ENCODE data around the gene SLAMF9.

The SLAMF9 gene

GRCh38 chr1:159928491-159929050 is 25.5 kb downstream of the SLAMF9 start:
- Histone ChIP-seq H3K18ac (ENCODE audit: low read depth in 1 of 2, low read length in 2 of 2) (no peak overlapping the region), H2AFZ (ENCODE audit: low read depth, low read length) (no peak overlapping the region), H2BK12ac (ENCODE audit: low read length in 2 of 2) (no peak overlapping the region), H3K79me1 (replicated peaks; ENCODE audit: low read length, poor library complexity, severe bottlenecking) (peaks cover 4% of the 10 kb centered on the region), H2AK5ac (ENCODE audit: low read length, severe bottlenecking) (no peak overlapping the region), H4K8ac (ENCODE audit: low read length) (no peak overlapping the region), H3K9ac (ENCODE audit: low read length) (no peak overlapping the region), H3K9me3 (ENCODE audit: control insufficient read depth, low read length) (no peaks in the 10 kb centered on the region), H3K27ac (ENCODE audit: low read length, poor library complexity, severe bottlenecking) (no peak overlapping the region), H3K36me3 (ENCODE audit: control insufficient read depth in 1 of 2, insufficient read depth in 2 of 2, low read depth in 1 of 2, low read length in 2 of 2) (no peaks in the 10 kb centered on the region), H3K4me1 (ENCODE audit: control insufficient read depth, insufficient read depth, low read depth, low read length) (peaks cover 9% of the 10 kb centered on the region), H3K4me3 (ENCODE audit: insufficient read depth in 1 of 2, low read depth in 1 of 2, low read length in 2 of 2) (no peak overlapping the region), H3K4me2 (ENCODE audit: low read length, poor library complexity, severe bottlenecking) (no peak overlapping the region), H2BK15ac (ENCODE audit: low read depth, poor library complexity, severe bottlenecking) (peak overlapping the region; percentile 60), H3K23ac (ENCODE audit: low read length in 2 of 2) (no peak overlapping the region), H3K14ac (ENCODE audit: low read length in 2 of 2) (no peak overlapping the region), H3K4ac (ENCODE audit: low read depth in 1 of 2, low read length in 2 of 2) (no peak overlapping the region), H2BK5ac (ENCODE audit: low read depth, low read length, poor library complexity, severe bottlenecking) (no peak overlapping the region), H2BK120ac (ENCODE audit: low read depth, low read length) (no peak overlapping the region), H4K91ac (ENCODE audit: low read length) (no peak overlapping the region), H3K27me3 (ENCODE audit: control insufficient read depth in 1 of 2, insufficient read depth in 1 of 2, low read length in 2 of 2) (peaks cover 4 to 10% of the 10 kb centered on the region in 2 experiments)
- 93% methylated on average over 18 of the region's 18 CpGs for WGBS
- DNase-seq, result no peak

DNA sequence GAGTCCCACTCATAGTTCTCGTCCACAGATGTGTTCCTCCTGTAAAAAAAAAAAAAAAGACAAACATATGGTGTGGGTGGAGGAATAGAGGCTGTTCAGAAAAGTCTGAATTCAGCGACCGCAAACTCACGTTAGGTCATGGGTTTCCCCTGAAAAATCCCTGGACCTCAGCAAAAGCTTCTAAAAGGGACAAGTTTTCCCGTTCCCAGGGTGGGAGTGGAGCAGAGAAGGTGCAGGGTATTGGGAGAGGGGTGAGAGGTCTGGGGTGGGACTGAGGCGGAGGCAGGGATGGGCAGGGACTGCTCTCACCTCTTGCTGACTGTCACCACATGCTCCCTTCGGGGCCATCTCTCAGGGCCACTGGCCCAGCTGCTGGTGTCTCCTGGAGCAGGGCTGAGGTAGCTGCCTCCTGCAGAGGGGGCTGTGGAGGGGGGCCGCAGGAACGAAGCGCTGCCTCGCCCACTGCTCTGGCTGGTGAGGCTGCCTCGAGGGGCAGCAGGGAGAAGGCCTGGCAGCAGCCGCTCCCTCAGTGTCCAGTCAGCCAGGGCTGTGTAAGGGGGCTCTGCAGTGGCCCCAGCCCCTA is 26.1 kb downstream of the SLAMF9 start:
- no peak overlapping the region for H2AK5ac ChIP-seq (ENCODE audit: low read length, severe bottlenecking)
- WGBS, result 89% methylated on average over 12 of the region's 13 CpGs
- no peak overlapping the region for H3K18ac ChIP-seq (ENCODE audit: low read depth in 1 of 2, low read length in 2 of 2)
- H4K91ac ChIP-seq (ENCODE audit: low read length), result peak overlapping the region; percentile 1
- no peak overlapping the region for H2BK12ac ChIP-seq (ENCODE audit: low read length in 2 of 2)
- H3K36me3 ChIP-seq (ENCODE audit: control insufficient read depth in 1 of 2, insufficient read depth in 2 of 2, low read depth in 1 of 2, low read length in 2 of 2), result peaks cover 0 to 3% of the 10 kb centered on the region in 2 experiments
- H3K4me3 ChIP-seq (ENCODE audit: insufficient read depth in 1 of 2, low read depth in 1 of 2, low read length in 2 of 2), result no peak overlapping the region
- H3K27ac ChIP-seq (ENCODE audit: low read length, poor library complexity, severe bottlenecking), result no peak overlapping the region
- H2AFZ ChIP-seq (ENCODE audit: low read depth, low read length), result no peak overlapping the region
- no peak overlapping the region for H3K4ac ChIP-seq (ENCODE audit: low read depth in 1 of 2, low read length in 2 of 2)
- H3K4me1 ChIP-seq (ENCODE audit: control insufficient read depth, insufficient read depth, low read depth, low read length), result peaks cover 15% of the 10 kb centered on the region
- no peak overlapping the region for H2BK5ac ChIP-seq (ENCODE audit: low read depth, low read length, poor library complexity, severe bottlenecking)
- no peak overlapping the region for H2BK120ac ChIP-seq (ENCODE audit: low read depth, low read length)
- no peak overlapping the region for H3K23ac ChIP-seq (ENCODE audit: low read length in 2 of 2)
- no peak for DNase-seq
- no peak overlapping the region for H4K8ac ChIP-seq (ENCODE audit: low read length)
- peaks cover 4 to 10% of the 10 kb centered on the region in 2 experiments for H3K27me3 ChIP-seq (ENCODE audit: control insufficient read depth in 1 of 2, insufficient read depth in 1 of 2, low read length in 2 of 2)
- no peak overlapping the region for H3K14ac ChIP-seq (ENCODE audit: low read length in 2 of 2)
- H2BK15ac ChIP-seq (ENCODE audit: low read depth, poor library complexity, severe bottlenecking), result no peak overlapping the region
- H3K9me3 ChIP-seq (ENCODE audit: control insufficient read depth, low read length), result no peaks in the 10 kb centered on the region
- peaks cover 4% of the 10 kb centered on the region for H3K79me1 ChIP-seq (replicated peaks; ENCODE audit: low read length, poor library complexity, severe bottlenecking)
- H3K4me2 ChIP-seq (ENCODE audit: low read length, poor library complexity, severe bottlenecking), result no peak overlapping the region
- no peak overlapping the region for H3K9ac ChIP-seq (ENCODE audit: low read length)

DNA sequence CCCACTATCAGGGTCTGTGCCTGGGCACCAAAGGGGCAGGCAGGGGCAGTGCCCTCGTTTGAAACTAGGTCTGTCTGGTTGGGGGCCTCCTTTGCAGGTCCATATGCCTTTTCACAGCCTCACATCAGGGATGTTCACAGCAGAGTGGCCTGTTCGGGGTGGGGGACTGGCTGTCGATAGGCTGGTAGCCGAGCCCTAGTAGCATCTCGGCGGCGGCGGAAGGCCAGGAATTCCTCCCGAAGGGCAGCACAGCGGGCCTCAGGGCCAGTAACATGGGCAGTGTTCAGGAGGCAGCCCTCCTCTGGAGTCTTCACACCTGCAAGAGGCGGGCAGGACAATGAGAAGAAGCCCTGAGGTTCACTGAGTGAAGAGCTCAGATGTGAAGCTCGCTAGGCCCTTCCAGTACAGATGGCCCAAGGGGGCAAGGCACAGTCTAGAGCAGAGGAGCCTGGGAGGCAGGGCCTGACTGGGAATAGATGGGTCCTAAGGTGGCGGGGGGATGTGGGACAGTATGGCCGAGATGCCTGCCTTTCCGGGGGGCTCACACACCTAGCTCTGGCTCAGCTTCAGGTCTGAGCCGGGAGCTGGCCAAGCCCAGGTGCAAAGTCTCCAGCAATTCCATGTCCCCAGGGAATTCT is 26.7 kb downstream of the SLAMF9 start:
- Histone ChIP-seq H3K9me3 (ENCODE audit: control insufficient read depth, low read length) (no peaks in the 10 kb centered on the region), H3K23ac (ENCODE audit: low read length in 2 of 2) (peak overlapping the region in 1 of 2 experiments; percentile 35), H3K79me1 (replicated peaks; ENCODE audit: low read length, poor library complexity, severe bottlenecking) (peaks cover 4% of the 10 kb centered on the region), H3K4me1 (ENCODE audit: control insufficient read depth, insufficient read depth, low read depth, low read length) (peaks cover 21% of the 10 kb centered on the region), H2BK120ac (ENCODE audit: low read depth, low read length) (no peak overlapping the region), H3K18ac (ENCODE audit: low read depth in 1 of 2, low read length in 2 of 2) (no peak overlapping the region), H3K4ac (ENCODE audit: low read depth in 1 of 2, low read length in 2 of 2) (no peak overlapping the region), H2BK15ac (ENCODE audit: low read depth, poor library complexity, severe bottlenecking) (no peak overlapping the region), H2BK12ac (ENCODE audit: low read length in 2 of 2) (no peak overlapping the region), H3K27ac (ENCODE audit: low read length, poor library complexity, severe bottlenecking) (no peak overlapping the region), H3K9ac (ENCODE audit: low read length) (no peak overlapping the region), H3K4me3 (ENCODE audit: insufficient read depth in 1 of 2, low read depth in 1 of 2, low read length in 2 of 2) (no peak overlapping the region), H2AFZ (ENCODE audit: low read depth, low read length) (no peak overlapping the region), H3K4me2 (ENCODE audit: low read length, poor library complexity, severe bottlenecking) (no peak overlapping the region), H4K91ac (ENCODE audit: low read length) (no peak overlapping the region), H2AK5ac (ENCODE audit: low read length, severe bottlenecking) (no peak overlapping the region), H2BK5ac (ENCODE audit: low read depth, low read length, poor library complexity, severe bottlenecking) (no peak overlapping the region), H3K36me3 (ENCODE audit: control insufficient read depth in 1 of 2, insufficient read depth in 2 of 2, low read depth in 1 of 2, low read length in 2 of 2) (peaks cover 0 to 6% of the 10 kb centered on the region in 2 experiments), H3K14ac (ENCODE audit: low read length in 2 of 2) (no peak overlapping the region), H4K8ac (ENCODE audit: low read length) (no peak overlapping the region), H3K27me3 (ENCODE audit: control insufficient read depth in 1 of 2, insufficient read depth in 1 of 2, low read length in 2 of 2) (peaks cover 4 to 10% of the 10 kb centered on the region in 2 experiments)
- no peak for DNase-seq
- 90% methylated on average over 16 of the region's 16 CpGs for WGBS

DNA sequence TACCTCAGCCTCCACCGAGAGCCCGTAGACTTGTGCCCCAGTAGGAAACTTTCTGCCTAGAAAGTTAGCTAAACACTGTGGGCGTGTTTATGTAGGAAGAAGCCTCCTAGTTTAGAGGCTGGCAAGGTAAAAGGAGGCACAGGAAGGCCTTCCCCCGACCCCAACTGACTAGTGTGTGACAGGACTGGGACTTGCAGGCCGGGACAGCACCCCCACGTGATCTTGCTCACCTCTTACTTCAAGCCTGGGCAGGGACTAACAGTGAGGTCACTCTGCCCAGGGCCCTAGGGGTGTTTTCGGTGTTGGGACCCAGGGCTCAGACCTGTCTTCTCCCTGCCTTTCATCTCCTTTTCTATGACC is 28.3 kb downstream of the SLAMF9 start:
- peak overlapping the region; percentile 95 for H2BK5ac ChIP-seq (ENCODE audit: low read depth, low read length, poor library complexity, severe bottlenecking)
- peaks cover 4% of the 10 kb centered on the region for H3K79me1 ChIP-seq (replicated peaks; ENCODE audit: low read length, poor library complexity, severe bottlenecking)
- DNase-seq, result no peak
- peaks cover 30% of the 10 kb centered on the region for H3K4me1 ChIP-seq (ENCODE audit: control insufficient read depth, insufficient read depth, low read depth, low read length)
- H3K9ac ChIP-seq (ENCODE audit: low read length), result peak overlapping the region; percentile 99
- peaks cover 4 to 6% of the 10 kb centered on the region in 2 experiments for H3K36me3 ChIP-seq (ENCODE audit: control insufficient read depth in 1 of 2, insufficient read depth in 2 of 2, low read depth in 1 of 2, low read length in 2 of 2)
- H3K9me3 ChIP-seq (ENCODE audit: control insufficient read depth, low read length), result no peaks in the 10 kb centered on the region
- H3K4me2 ChIP-seq (ENCODE audit: low read length, poor library complexity, severe bottlenecking), result peak overlapping the region; percentile 87
- H2BK12ac ChIP-seq (ENCODE audit: low read length in 2 of 2), result peak overlapping the region; percentile 18 to 85
- peak overlapping the region; percentile 45 to 98 for H3K4me3 ChIP-seq (ENCODE audit: insufficient read depth in 1 of 2, low read depth in 1 of 2, low read length in 2 of 2)
- H4K8ac ChIP-seq (ENCODE audit: low read length), result peak overlapping the region; percentile 66
- H3K4ac ChIP-seq (ENCODE audit: low read depth in 1 of 2, low read length in 2 of 2), result peak overlapping the region in 1 of 2 experiments; percentile 17
- peak overlapping the region; percentile 34 for H2AK5ac ChIP-seq (ENCODE audit: low read length, severe bottlenecking)
- H3K27ac ChIP-seq (ENCODE audit: low read length, poor library complexity, severe bottlenecking), result peak overlapping the region; percentile 16
- no peak overlapping the region for H2BK15ac ChIP-seq (ENCODE audit: low read depth, poor library complexity, severe bottlenecking)
- H3K27me3 ChIP-seq (ENCODE audit: control insufficient read depth in 1 of 2, insufficient read depth in 1 of 2, low read length in 2 of 2), result peaks cover 4 to 6% of the 10 kb centered on the region in 2 experiments
- WGBS, result 6% methylated on average over 6 of the region's 7 CpGs
- peak overlapping the region in 1 of 2 experiments; percentile 23 for H3K23ac ChIP-seq (ENCODE audit: low read length in 2 of 2)
- H3K14ac ChIP-seq (ENCODE audit: low read length in 2 of 2), result peak overlapping the region in 1 of 2 experiments; percentile 73
- peak overlapping the region; percentile 71 to 78 for H3K18ac ChIP-seq (ENCODE audit: low read depth in 1 of 2, low read length in 2 of 2)
- peak overlapping the region; percentile 21 for H2BK120ac ChIP-seq (ENCODE audit: low read depth, low read length)
- H4K91ac ChIP-seq (ENCODE audit: low read length), result peak overlapping the region; percentile 55
- H2AFZ ChIP-seq (ENCODE audit: low read depth, low read length), result peak overlapping the region; percentile 73
